Measurements from ENCODE around the gene CCZ1B. TPM values are rescaled to one million over a fixed set of nuclear protein-coding genes. Genes with fewer than 3 reads are reported as not detected.
A peak's percentile ranks its signal among the peaks of the same experiment; 100 is the strongest.
"Not testable (repeated sequence)": the region's sequence is repeated elsewhere in the genome, so short reads cannot be mapped to it uniquely, and the experiment has no call there.

CCZ1B gene
- total and polyA plus RNA-seq, 8 donors = 58.3 to 85.6 (median 72.9) TPM

DNA sequence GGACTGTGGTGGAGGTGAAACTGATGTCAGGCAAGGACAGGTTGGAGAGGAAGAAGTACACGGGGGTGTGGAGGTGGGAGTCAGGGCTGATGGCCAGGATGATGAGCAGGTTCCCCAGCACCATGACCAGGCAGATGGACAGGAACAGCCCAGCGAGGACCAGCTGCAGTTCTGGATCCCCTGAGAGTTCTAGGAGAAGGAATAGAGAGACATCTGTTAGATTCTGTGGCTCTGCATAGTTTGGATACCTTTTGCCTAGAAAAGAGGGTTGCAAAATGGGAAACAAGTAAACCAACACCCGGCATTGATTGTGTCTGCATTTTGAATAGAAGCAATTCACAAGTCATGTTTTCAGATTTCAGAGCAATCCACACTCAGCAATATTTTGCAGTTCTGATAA, 9.4 kb upstream of the CCZ1B start:
- H3K4me3 ChIP-seq; H3K4me1 ChIP-seq; DNase-seq; H3K27ac ChIP-seq; intact Hi-C loops (cut with DNase I); H3K36me3 ChIP-seq; H3K9me3 ChIP-seq; ATAC-seq: not testable (repeated sequence)
- peaks cover 0 to 51% of the 10 kb centered on the region in 2 donors for H3K27me3 ChIP-seq

DNA sequence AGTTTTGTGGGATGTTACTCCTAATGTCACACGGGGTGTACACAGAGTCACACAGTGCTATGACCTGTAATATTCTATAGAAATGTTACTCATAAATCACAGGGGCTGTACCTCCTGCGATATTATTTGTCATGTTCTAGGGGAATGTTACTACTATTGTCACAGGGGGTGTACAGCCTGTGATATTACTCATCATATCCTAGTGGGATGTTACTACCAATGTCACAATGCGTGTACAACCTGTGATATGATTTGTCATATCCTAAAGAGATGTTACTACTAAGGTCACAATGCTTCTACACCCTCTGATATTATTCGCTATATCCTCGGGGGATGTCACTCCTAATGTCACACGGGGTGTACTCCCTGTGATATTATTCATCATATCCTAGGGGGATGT, 7.6 kb upstream of the CCZ1B start:
- intact Hi-C loops (cut with DNase I) = no loop called here
- H3K27me3 ChIP-seq = peaks cover 0 to 55% of the 10 kb centered on the region in 2 donors
- DNase-seq (no peak), ATAC-seq (no peak)
- H3K27ac ChIP-seq = no peak overlapping the region
- no peaks in the 10 kb centered on the region for H3K4me1 ChIP-seq
- no peaks in the 10 kb centered on the region for H3K36me3 ChIP-seq
- H3K4me3 ChIP-seq = no peak overlapping the region
- no peaks in the 10 kb centered on the region for H3K9me3 ChIP-seq
- TF ChIP-seq, protein P1, sequence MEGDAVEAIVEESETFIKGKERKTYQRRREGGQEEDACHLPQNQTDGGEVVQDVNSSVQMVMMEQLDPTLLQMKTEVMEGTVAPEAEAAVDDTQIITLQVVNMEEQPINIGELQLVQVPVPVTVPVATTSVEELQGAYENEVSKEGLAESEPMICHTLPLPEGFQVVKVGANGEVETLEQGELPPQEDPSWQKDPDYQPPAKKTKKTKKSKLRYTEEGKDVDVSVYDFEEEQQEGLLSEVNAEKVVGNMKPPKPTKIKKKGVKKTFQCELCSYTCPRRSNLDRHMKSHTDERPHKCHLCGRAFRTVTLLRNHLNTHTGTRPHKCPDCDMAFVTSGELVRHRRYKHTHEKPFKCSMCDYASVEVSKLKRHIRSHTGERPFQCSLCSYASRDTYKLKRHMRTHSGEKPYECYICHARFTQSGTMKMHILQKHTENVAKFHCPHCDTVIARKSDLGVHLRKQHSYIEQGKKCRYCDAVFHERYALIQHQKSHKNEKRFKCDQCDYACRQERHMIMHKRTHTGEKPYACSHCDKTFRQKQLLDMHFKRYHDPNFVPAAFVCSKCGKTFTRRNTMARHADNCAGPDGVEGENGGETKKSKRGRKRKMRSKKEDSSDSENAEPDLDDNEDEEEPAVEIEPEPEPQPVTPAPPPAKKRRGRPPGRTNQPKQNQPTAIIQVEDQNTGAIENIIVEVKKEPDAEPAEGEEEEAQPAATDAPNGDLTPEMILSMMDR (IDR thresholded peaks at IDR 0.05) = no peak

DNA sequence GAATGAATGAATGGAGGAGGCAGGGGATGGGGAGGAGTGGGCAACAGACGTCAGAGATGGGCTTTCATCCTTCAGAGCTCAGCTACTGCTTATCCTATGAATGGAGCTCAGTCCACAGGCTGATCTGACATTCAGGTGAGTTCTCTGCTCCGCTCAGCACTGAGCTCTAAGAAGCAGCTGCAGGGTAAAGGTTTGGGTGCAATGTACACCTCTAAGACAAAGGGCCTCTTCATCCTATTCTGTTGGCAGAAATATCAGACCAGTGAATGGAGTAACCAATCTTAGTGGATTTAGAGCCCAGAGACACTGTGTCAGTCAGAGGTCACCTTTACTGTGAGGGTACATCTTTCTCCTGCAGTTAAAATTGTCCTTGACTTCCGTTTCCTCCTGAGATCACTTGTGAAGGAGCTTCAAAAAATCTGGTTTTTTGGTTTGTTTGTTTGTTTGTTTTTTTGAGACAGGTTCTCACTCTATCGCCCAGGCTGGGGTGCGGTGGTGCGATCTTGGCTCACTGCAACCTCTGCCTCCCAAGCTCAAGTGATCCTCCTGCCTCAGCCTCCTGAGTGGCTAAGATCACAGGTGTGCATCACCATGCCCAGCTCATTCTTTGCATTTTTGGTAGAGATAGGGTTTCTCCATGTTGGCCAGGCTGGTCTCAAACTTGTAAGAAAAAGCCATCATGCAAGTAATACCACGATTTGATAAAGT, 5.1 kb upstream of the CCZ1B start:
- Histone ChIP-seq H3K4me1 (no peaks in the 10 kb centered on the region), H3K36me3 (no peaks in the 10 kb centered on the region), H3K9me3 (no peaks in the 10 kb centered on the region), H3K27me3 (peaks cover 0 to 41% of the 10 kb centered on the region in 2 donors), H3K27ac (no peak overlapping the region), H3K4me3 (no peak overlapping the region)
- intact Hi-C loops (cut with DNase I) = no loop called here
- ATAC-seq (no peak), DNase-seq (no peak)
- TF ChIP-seq, protein P1 (IDR thresholded peaks at IDR 0.05) = no peak

DNA sequence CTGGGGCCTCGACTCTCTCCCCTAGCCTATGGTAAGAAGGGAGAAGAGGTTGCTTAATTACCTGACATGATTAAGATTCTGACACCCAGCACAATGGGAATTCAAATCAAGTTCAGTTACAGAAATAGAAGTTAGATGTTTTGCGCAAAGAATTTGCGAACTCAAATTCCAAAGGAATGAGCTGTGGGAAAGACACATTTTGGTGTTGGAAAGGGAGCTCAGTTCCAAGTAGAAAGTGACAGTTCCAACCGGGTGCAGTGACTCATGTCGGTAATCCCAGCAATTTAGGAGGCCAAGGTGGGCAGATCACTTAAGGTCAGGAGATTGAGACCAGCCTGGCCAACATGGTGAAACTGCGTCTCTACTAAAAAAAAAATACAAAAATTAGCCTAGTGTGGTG, 4.0 kb upstream of the CCZ1B start:
- H3K27ac ChIP-seq; H3K4me3 ChIP-seq; H3K36me3 ChIP-seq; H3K4me1 ChIP-seq; intact Hi-C loops (cut with DNase I); DNase-seq; H3K9me3 ChIP-seq; ATAC-seq: not testable (repeated sequence)
- peaks cover 0 to 32% of the 10 kb centered on the region in 2 donors for H3K27me3 ChIP-seq

DNA sequence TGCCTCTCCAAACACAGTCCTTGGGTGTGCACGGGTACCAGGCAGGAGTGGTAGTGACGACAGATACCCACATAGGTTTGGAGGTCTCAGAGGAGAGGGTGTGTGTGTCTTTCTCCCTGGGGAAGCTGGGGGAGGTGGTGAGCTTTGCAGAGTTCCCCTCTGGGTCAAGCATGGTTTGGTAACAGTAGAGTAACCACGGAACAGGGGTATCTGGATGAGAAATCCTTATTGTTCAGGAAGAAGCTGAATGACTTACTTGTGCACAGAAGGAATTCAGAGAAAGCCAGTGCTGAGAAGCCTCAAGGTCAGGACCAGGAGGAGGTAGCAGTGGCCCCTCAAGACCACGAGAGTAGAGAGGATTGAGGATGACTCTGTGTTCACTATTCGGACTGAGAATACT, 3.5 kb upstream of the CCZ1B start:
- H3K4me1 ChIP-seq; DNase-seq; H3K4me3 ChIP-seq; intact Hi-C loops (cut with DNase I); H3K27ac ChIP-seq; ATAC-seq; H3K9me3 ChIP-seq; H3K36me3 ChIP-seq: not testable (repeated sequence)
- peaks cover 0 to 32% of the 10 kb centered on the region in 2 donors for H3K27me3 ChIP-seq

DNA sequence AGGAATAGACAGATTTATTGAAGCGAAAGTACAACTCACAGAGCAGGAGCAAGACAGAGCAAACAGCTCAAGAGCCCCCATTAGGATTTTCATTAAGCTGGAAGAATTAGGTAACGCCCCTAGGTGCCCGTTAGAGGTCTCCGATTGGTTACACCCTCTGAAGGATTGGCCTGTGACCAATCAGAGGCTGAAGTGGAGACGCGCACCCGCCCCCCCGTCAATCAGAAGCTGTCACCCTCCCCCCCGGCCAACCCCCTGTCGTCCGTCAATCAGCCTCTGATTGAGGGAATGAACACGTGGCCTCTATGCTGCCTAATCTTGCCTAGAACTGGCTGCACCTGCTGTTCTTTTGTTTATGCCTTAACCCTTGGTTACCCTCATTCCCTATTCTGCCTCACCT, 1.1 kb upstream of the CCZ1B start:
- H3K9me3 ChIP-seq; H3K4me1 ChIP-seq; intact Hi-C loops (cut with DNase I); H3K4me3 ChIP-seq; H3K36me3 ChIP-seq; H3K27ac ChIP-seq; ATAC-seq: not testable (repeated sequence)
- DNase-seq = peak in 1 of 4 donors; percentile 0
- peaks cover 0 to 19% of the 10 kb centered on the region in 2 donors for H3K27me3 ChIP-seq

DNA sequence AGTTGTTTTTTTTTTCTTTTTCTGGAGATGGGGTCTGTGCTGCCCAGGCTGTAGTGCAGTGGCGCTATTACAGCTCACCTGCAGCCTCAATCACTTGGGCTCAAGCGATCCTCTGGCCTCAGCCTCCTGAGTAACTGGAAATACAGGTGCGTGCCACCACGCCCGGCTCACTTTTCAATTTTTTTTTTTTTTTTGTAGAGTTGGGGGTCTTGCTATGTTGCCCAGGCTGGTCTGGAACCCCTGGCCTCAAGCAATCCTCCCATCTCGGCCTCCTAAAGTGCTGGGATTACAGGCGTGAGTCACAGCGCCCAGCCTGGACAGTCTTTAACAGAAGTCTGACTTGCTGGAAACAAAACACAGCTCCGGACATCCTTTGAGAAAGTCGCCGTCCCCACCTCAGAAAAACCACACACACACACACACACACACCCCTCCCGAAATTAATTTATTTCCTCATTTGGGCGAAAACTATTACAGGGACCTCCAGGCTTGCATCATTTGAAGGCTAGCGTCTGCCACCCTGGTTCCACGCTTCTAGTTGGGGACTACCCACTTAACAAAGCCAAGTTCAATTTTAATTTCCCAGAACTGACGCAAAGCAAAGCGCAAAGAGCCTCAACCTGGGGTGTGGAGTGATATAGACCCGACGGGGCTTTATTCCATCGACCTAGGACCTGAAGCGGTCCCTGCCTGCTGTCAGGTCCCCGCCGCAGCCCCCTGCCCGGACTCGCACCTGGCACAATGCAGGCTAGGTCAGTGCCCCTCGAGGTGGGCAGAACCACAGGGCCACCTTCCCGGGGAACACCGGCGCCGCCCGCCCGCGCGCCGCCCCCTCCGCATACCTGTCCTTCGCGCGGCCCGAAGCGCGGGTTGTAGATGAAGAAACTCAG, 594 bp downstream of the CCZ1B start:
- DNase-seq; H3K27me3 ChIP-seq; H3K4me1 ChIP-seq; H3K9me3 ChIP-seq; intact Hi-C loops (cut with DNase I): not testable (repeated sequence)
- peak overlapping the region in 1 of 2 donors; percentile 65 for H3K27ac ChIP-seq
- peak; percentile 57 for ATAC-seq
- peak overlapping the region; percentile 44 to 56 for H3K4me3 ChIP-seq
- peaks cover 0 to 12% of the 10 kb centered on the region in 2 donors for H3K36me3 ChIP-seq

DNA sequence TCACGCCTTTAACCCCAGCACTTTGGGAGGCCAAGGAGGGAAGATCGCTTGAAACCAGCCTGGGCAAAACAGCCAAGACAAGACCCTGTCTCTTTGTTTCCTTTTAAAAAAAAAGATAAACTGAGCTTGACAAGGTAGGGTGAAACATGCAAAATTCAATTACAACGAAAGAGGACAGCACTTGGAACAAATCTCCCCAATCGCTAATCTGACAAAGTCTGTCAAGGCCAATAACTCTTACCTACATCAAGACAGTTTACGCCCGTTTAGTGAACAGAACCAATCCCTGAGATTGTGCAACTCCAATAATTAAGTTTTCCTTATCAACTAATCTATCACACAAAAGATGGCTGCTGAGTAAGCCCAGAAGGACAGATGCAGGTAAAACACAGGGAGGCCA, 4.5 kb downstream of the CCZ1B start:
- H3K27ac ChIP-seq; H3K4me3 ChIP-seq; DNase-seq; H3K4me1 ChIP-seq; H3K9me3 ChIP-seq; intact Hi-C loops (cut with DNase I); H3K27me3 ChIP-seq; ATAC-seq: not testable (repeated sequence)
- peaks cover 0 to 47% of the 10 kb centered on the region in 2 donors for H3K36me3 ChIP-seq

DNA sequence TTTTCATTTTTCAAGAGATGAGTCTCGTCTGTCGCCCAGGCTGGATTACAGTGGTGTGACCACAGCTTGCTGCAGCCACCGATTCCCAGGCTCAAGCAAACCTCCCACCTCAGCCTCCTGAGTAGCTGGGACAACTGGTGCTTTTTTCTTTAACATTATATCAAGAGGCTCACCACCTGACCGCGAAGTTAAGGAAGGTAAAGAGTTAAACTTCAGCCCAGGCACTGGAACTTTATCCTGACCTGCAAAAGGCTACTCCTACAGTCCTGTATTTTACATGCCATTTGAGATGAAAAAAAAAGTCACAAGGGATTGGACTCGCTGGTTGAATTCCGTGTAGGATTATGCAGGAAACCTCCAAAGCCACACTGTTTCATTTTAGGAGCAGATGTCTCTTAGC, 10.6 kb downstream of the CCZ1B start:
- ATAC-seq; intact Hi-C loops (cut with DNase I); H3K4me3 ChIP-seq; H3K27ac ChIP-seq; H3K27me3 ChIP-seq; H3K4me1 ChIP-seq; H3K9me3 ChIP-seq; DNase-seq: not testable (repeated sequence)
- peaks cover 0 to 81% of the 10 kb centered on the region in 2 donors for H3K36me3 ChIP-seq

DNA sequence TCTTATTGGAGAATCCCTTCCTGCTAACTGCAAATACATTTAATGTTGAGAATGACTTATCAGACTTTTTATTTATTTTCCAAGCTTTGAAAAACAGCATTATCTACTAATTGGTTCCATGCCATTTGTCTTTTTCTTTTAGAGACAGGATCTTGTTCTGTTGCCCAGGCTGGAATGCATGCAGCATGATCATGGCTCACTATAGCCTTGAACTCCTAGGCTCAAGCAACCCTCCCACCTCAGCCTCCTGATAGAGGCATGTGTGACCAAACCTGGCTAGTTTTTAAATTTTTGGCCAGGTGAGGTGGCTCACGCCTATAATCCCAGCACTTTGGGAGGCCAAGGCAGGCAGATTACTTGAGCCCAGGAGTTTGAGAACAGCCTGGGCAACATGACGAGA, 13.1 kb downstream of the CCZ1B start:
- H3K27me3 ChIP-seq; H3K27ac ChIP-seq; H3K4me3 ChIP-seq; intact Hi-C loops (cut with DNase I); H3K4me1 ChIP-seq; H3K9me3 ChIP-seq; ATAC-seq; DNase-seq: not testable (repeated sequence)
- H3K36me3 ChIP-seq = peaks cover 0 to 67% of the 10 kb centered on the region in 2 donors

DNA sequence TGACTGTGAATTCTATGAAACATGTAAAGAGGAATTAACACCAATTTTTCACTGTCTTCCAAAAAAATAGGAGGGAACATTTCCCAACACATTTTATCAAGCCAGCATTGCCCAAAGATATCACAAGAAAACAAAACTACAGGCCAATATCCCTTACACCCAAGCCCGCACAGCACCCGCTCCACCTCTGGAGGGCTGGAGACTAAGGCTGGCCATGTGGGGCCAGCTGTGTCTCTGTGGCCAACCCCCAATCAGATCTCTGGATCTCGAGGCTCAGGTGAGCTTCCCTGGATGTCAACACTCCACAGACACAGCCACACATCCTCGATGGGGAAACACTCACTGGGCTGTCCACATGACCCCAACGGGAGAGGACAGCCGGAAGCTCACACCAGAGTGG, 18.1 kb downstream of the CCZ1B start:
- H3K9me3 ChIP-seq; H3K27me3 ChIP-seq; ATAC-seq; intact Hi-C loops (cut with DNase I); H3K27ac ChIP-seq; H3K4me1 ChIP-seq; DNase-seq; H3K4me3 ChIP-seq: not testable (repeated sequence)
- H3K36me3 ChIP-seq = peaks cover 0 to 37% of the 10 kb centered on the region in 2 donors
